ENCODE results near the gene PRLHR. TPM values are rescaled to one million over a fixed set of nuclear protein-coding genes. Genes with fewer than 3 reads are reported as not detected.
"Not testable (repeated sequence)": the region's sequence is repeated elsewhere in the genome, so short reads cannot be mapped to it uniquely, and the experiment has no call there.

The PRLHR gene
- 0.48 TPM for total RNA-seq
- polyA plus RNA-seq = 0.16 TPM

- Histone ChIP-seq H3K27ac (ENCODE audit: low read depth) (no peak within 1 kb of the TSS), H3K36me3 (ENCODE audit: insufficient read depth) (no peaks in the 10 kb centered on the region), H3K4me1 (ENCODE audit: insufficient read depth) (no peaks in the 10 kb centered on the region), H3K4me3 (ENCODE audit: low read depth, low read length) (no peak within 1 kb of the TSS)
- no peak for DNase-seq (ENCODE audit: extremely low spot score)
- 5% methylated on average over 52 of the region's 52 CpGs for WGBS
Observed at GRCh38 chr10:118595598-118596425, at the start of gene PRLHR. PRLHR (minus strand) TSS chr10:118595648; CDS start chr10:118595244, 404 bp downstream.

- H3K27ac ChIP-seq (ENCODE audit: low read depth) = no peak overlapping the region
- no peaks in the 10 kb centered on the region for H3K4me1 ChIP-seq (ENCODE audit: insufficient read depth)
- H3K4me3 ChIP-seq (ENCODE audit: low read depth, low read length) = no peak overlapping the region
- H3K36me3 ChIP-seq (ENCODE audit: insufficient read depth) = no peaks in the 10 kb centered on the region
- no peak for DNase-seq (ENCODE audit: extremely low spot score)
- 78% methylated on average over 2 of the region's 2 CpGs for WGBS
Observed at GRCh38 chr10:118642228-118642627, 46.8 kb upstream of the PRLHR start.

- Histone ChIP-seq H3K27ac (ENCODE audit: low read depth) (no peak overlapping the region), H3K36me3 (ENCODE audit: insufficient read depth) (no peaks in the 10 kb centered on the region), H3K4me3 (ENCODE audit: low read depth, low read length) (no peak overlapping the region), H3K4me1 (ENCODE audit: insufficient read depth) (no peaks in the 10 kb centered on the region)
- 80% methylated on average over 9 of the region's 9 CpGs for WGBS
- DNase-seq (ENCODE audit: extremely low spot score) = no peak
Observed at GRCh38 chr10:118638680-118639079, 43.2 kb upstream of the PRLHR start.

- no peak for DNase-seq (ENCODE audit: extremely low spot score)
- no peaks in the 10 kb centered on the region for H3K36me3 ChIP-seq (ENCODE audit: insufficient read depth)
- no peak overlapping the region for H3K4me3 ChIP-seq (ENCODE audit: low read depth, low read length)
- H3K27ac ChIP-seq (ENCODE audit: low read depth) = no peak overlapping the region
- no peaks in the 10 kb centered on the region for H3K4me1 ChIP-seq (ENCODE audit: insufficient read depth)
- 62% methylated on average over 4 of the region's 4 CpGs for WGBS
Observed at GRCh38 chr10:118635674-118636402, 40.4 kb upstream of the PRLHR start.

GRCh38 chr10:118633786-118634185, 38.3 kb upstream of the PRLHR start:
- no peak for DNase-seq (ENCODE audit: extremely low spot score)
- H3K27ac ChIP-seq (ENCODE audit: low read depth) = no peak overlapping the region
- H3K4me1 ChIP-seq (ENCODE audit: insufficient read depth) = no peaks in the 10 kb centered on the region
- 77% methylated on average over 7 of the region's 7 CpGs for WGBS
- H3K4me3 ChIP-seq (ENCODE audit: low read depth, low read length) = no peak overlapping the region
- H3K36me3 ChIP-seq (ENCODE audit: insufficient read depth) = no peaks in the 10 kb centered on the region

- H3K27ac ChIP-seq (ENCODE audit: low read depth) = no peak overlapping the region
- WGBS = 20% methylated on average over 3 of the region's 3 CpGs
- H3K36me3 ChIP-seq (ENCODE audit: insufficient read depth) = no peaks in the 10 kb centered on the region
- H3K4me1 ChIP-seq (ENCODE audit: insufficient read depth) = no peaks in the 10 kb centered on the region
- no peak overlapping the region for H3K4me3 ChIP-seq (ENCODE audit: low read depth, low read length)
- no peak for DNase-seq (ENCODE audit: extremely low spot score)
Observed at GRCh38 chr10:118629211-118629610, 33.8 kb upstream of the PRLHR start.

GRCh38 chr10:118628397-118628796, 32.9 kb upstream of the PRLHR start:
- Histone ChIP-seq H3K4me1 (ENCODE audit: insufficient read depth) (no peaks in the 10 kb centered on the region), H3K4me3 (ENCODE audit: low read depth, low read length) (no peak overlapping the region), H3K36me3 (ENCODE audit: insufficient read depth) (no peaks in the 10 kb centered on the region), H3K27ac (ENCODE audit: low read depth) (no peak overlapping the region)
- no peak for DNase-seq (ENCODE audit: extremely low spot score)

- H3K4me1 ChIP-seq (ENCODE audit: insufficient read depth) = no peaks in the 10 kb centered on the region
- DNase-seq (ENCODE audit: extremely low spot score) = no peak
- H3K4me3 ChIP-seq (ENCODE audit: low read depth, low read length) = no peak overlapping the region
- H3K36me3 ChIP-seq (ENCODE audit: insufficient read depth) = no peaks in the 10 kb centered on the region
- H3K27ac ChIP-seq (ENCODE audit: low read depth) = no peak overlapping the region
- WGBS = 76% methylated on average over 3 of the region's 3 CpGs
Observed at GRCh38 chr10:118626953-118627352, 31.5 kb upstream of the PRLHR start.

GRCh38 chr10:118625504-118625903, 30.1 kb upstream of the PRLHR start:
- Histone ChIP-seq H3K4me3 (ENCODE audit: low read depth, low read length) (no peak overlapping the region), H3K27ac (ENCODE audit: low read depth) (no peak overlapping the region), H3K4me1 (ENCODE audit: insufficient read depth) (no peaks in the 10 kb centered on the region), H3K36me3 (ENCODE audit: insufficient read depth) (no peaks in the 10 kb centered on the region)
- WGBS = 72% methylated on average over 3 of the region's 3 CpGs
- no peak for DNase-seq (ENCODE audit: extremely low spot score)

- no peaks in the 10 kb centered on the region for H3K36me3 ChIP-seq (ENCODE audit: insufficient read depth)
- H3K4me3 ChIP-seq (ENCODE audit: low read depth, low read length) = no peak overlapping the region
- no peaks in the 10 kb centered on the region for H3K4me1 ChIP-seq (ENCODE audit: insufficient read depth)
- 24% methylated on average over 5 of the region's 5 CpGs for WGBS
- DNase-seq (ENCODE audit: extremely low spot score) = no peak
- H3K27ac ChIP-seq (ENCODE audit: low read depth) = no peak overlapping the region
Observed at GRCh38 chr10:118624747-118625146, 29.3 kb upstream of the PRLHR start.

GRCh38 chr10:118621304-118621942, 26.0 kb upstream of the PRLHR start:
- DNase-seq (ENCODE audit: extremely low spot score) = no peak
- Histone ChIP-seq H3K27ac (ENCODE audit: low read depth) (no peak overlapping the region), H3K36me3 (ENCODE audit: insufficient read depth) (no peaks in the 10 kb centered on the region), H3K4me1 (ENCODE audit: insufficient read depth) (no peaks in the 10 kb centered on the region), H3K4me3 (ENCODE audit: low read depth, low read length) (no peak overlapping the region)
- 50% methylated on average over 7 of the region's 7 CpGs for WGBS

GRCh38 chr10:118613863-118614262, 18.4 kb upstream of the PRLHR start:
- not testable (repeated sequence) for H3K4me1 ChIP-seq (ENCODE audit: insufficient read depth); H3K4me3 ChIP-seq (ENCODE audit: low read depth, low read length); DNase-seq (ENCODE audit: extremely low spot score); H3K36me3 ChIP-seq (ENCODE audit: insufficient read depth); H3K27ac ChIP-seq (ENCODE audit: low read depth)
- WGBS = 37% methylated on average over 4 of the region's 4 CpGs

GRCh38 chr10:118610577-118610976, 15.1 kb upstream of the PRLHR start:
- Histone ChIP-seq H3K4me3 (ENCODE audit: low read depth, low read length) (no peak overlapping the region), H3K4me1 (ENCODE audit: insufficient read depth) (no peaks in the 10 kb centered on the region), H3K27ac (ENCODE audit: low read depth) (no peak overlapping the region), H3K36me3 (ENCODE audit: insufficient read depth) (no peaks in the 10 kb centered on the region)
- no peak for DNase-seq (ENCODE audit: extremely low spot score)
- 59% methylated on average over 2 of the region's 2 CpGs for whole genome bisulfite sequencing

Measured in urinary bladder (tissue), 4 donors.